ENCODE measurements around the gene XKRX.

Gene XKRX

DNA sequence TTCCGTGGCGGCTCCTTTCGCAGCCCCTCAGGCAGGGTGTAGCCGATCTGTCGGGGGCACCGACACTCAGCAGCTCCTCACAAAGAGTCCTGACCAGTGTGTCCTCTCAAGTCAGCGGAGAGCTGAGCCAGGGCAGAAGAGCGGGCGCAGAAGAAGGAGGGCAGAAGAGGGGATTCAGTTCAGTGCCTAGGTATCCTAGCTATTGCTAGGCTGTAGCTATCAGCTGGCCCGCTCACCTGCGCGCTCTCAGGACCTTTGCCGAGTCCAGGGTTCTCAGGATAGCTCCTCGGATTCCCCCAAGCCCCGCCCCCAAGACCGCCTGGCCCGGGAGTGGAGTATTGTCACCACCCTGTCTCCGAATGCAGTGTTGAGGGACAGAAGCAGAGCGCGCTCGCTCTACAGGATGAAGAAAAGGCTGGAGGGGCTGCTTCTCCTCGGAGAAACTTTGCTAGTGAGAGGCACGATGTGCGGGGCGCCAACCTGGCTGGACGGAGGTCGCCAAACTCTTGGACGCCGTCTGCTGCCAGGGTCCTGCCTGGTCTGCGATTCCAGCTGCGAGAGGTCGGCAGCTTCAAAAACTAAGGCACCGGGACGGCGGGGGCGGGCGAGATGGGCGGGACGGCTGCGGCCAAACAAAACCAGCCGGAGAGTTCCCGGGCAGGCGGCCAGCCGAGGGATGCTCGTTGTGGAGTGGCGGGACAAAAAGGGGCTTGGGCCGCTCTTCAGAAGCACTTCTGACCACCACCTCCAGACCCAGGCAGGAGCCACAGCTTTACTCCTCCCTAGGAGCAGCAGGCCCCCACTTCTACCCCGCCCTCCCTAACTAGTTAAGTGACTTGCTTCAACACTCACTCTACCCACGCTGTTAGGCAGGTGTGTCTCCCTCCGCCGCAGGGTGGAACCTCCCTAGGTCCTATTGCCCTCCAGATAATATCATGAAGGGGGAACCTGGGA is at the start of gene XKRX:
Gene XKRX (minus strand): TSS at position 258 of the 954 bp plus-strand sequence. CDS start 613 bp downstream, outside the sequence.
- DNase-seq (ENCODE audit: low read depth), result peak; percentile 11
- H3K4me3 ChIP-seq (ENCODE audit: control insufficient read depth, low read depth, low read length), result peak within 1 kb of the TSS; percentile 44
- TF ChIP-seq, protein P1, sequence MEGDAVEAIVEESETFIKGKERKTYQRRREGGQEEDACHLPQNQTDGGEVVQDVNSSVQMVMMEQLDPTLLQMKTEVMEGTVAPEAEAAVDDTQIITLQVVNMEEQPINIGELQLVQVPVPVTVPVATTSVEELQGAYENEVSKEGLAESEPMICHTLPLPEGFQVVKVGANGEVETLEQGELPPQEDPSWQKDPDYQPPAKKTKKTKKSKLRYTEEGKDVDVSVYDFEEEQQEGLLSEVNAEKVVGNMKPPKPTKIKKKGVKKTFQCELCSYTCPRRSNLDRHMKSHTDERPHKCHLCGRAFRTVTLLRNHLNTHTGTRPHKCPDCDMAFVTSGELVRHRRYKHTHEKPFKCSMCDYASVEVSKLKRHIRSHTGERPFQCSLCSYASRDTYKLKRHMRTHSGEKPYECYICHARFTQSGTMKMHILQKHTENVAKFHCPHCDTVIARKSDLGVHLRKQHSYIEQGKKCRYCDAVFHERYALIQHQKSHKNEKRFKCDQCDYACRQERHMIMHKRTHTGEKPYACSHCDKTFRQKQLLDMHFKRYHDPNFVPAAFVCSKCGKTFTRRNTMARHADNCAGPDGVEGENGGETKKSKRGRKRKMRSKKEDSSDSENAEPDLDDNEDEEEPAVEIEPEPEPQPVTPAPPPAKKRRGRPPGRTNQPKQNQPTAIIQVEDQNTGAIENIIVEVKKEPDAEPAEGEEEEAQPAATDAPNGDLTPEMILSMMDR (conservative IDR thresholded peaks at IDR 0.05; ENCODE audit: control insufficient read depth, insufficient read depth, low read depth, low read length), result no peak

DNA sequence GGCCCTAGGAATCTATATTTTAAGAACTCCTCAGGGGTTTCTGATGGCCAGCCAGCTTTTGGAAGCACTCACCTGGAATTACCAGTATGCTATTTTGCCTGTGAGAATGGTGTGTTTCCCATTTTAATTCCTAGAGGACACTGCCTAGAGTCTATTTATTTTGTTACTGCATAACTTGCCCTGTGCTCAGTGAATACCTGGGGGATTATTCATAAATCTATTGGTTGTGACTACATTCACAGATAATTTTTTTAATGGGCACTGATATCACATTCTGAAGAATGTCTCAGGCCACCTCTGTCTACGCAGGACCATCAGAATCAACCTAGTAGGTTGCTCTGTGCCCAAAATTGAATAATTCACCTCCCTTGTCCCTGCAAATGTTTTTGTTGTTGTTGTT is 47.5 kb upstream of the XKRX start:
- no peak overlapping the region for H3K4me3 ChIP-seq (ENCODE audit: control insufficient read depth, low read depth, low read length)
- no peak for DNase-seq (ENCODE audit: low read depth)
- TF ChIP-seq, protein P1 (conservative IDR thresholded peaks at IDR 0.05; ENCODE audit: control insufficient read depth, insufficient read depth, low read depth, low read length), result no peak

DNA sequence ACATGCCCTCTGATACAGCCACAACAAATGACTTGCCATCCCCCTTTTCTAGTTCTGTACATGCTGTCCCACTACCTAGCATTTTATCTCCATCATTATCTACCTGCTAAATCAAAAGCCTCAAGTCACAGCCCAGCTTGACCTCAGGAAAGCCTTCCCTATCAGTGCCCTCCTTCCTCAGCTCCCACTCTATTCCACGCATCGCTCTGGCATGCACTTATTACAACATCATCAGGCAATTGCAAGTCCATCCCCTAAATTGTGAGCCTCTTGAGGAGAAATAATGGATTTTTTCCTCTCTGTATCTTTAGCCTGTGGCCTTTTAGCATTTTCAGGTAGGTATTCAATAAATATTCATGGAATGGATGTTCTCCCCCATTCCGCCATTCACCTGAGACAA is 46.5 kb upstream of the XKRX start:
- peak; percentile 44 for DNase-seq (ENCODE audit: low read depth)
- no peak overlapping the region for H3K4me3 ChIP-seq (ENCODE audit: control insufficient read depth, low read depth, low read length)
- TF ChIP-seq, protein P1 (conservative IDR thresholded peaks at IDR 0.05; ENCODE audit: control insufficient read depth, insufficient read depth, low read depth, low read length), result no peak

DNA sequence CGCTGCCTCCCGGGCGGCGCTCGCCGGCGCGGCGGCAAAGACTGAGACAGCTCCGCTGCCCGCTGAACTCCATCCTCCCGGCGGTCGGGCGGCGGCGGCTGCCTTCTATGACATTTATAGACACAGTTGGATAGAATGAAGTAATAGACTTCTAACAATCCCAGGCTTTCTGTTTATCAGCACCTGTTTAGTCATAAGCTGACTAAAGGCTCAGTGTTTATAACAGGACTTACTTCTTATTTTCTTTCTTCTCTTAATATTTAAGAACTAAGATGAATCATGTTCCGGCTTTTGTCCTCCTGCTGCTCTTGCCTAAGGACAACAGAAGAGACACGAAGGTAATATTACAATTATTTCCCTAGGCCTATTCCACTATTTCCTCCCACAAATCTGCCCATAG is 44.7 kb upstream of the XKRX start:
- H3K4me3 ChIP-seq (ENCODE audit: control insufficient read depth, low read depth, low read length), result no peak overlapping the region
- TF ChIP-seq, protein P1 (conservative IDR thresholded peaks at IDR 0.05; ENCODE audit: control insufficient read depth, insufficient read depth, low read depth, low read length), result no peak
- DNase-seq (ENCODE audit: low read depth), result peak; percentile 58

DNA sequence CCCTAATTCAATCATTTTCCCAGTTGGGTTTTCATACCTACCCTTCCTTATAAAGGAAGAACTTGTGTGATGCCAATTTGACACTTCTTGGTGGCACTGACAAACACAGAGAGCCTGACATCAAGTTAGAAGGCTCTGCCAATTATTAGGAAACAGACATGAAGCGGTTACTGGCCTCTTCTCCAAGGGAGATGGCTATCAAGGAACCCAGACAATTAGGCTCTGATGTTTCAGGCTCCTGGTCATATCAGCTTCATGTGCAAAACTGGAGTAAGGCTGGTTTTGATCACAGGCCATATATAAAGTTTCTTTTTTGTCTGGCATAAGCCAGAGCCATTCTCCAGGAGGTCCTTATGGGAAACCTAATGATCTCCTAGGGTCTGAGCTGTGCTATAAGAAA is 41.2 kb upstream of the XKRX start:
- H3K4me3 ChIP-seq (ENCODE audit: control insufficient read depth, low read depth, low read length), result no peak overlapping the region
- TF ChIP-seq, protein P1 (conservative IDR thresholded peaks at IDR 0.05; ENCODE audit: control insufficient read depth, insufficient read depth, low read depth, low read length), result no peak
- no peak for DNase-seq (ENCODE audit: low read depth)

DNA sequence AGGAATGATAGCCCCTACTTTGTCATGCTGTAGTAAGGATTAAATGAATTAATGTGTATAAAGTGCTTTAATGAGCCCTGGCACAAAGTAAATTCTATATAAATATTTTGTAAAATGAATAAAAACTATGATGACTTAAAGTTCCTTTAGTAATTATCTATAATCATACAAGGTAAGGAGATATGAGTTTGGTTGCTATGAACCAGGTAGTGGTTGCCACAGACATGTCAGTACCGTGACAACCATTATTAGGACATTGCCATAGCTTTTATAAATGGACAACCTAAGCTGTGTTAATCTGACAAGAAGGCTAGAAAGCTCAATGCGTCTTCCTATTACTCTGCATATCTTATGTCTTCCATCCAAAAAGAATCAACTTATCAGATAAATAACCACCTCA is 40.7 kb upstream of the XKRX start, which contains the start of gene ARL13A:
Gene ARL13A (plus strand): TSS at position 301 of the 400 bp plus-strand sequence. CDS start 3,982 bp downstream, outside the sequence.
- DNase-seq (ENCODE audit: low read depth), result no peak
- TF ChIP-seq, protein P1 (conservative IDR thresholded peaks at IDR 0.05; ENCODE audit: control insufficient read depth, insufficient read depth, low read depth, low read length), result no peak
- H3K4me3 ChIP-seq (ENCODE audit: control insufficient read depth, low read depth, low read length), result no peak within 1 kb of the TSS

Data from fibroblast of mammary gland (primary cell).